Keratinocyte (primary cell): Measurements from ENCODE around the gene MEGF10. TPM values are rescaled to one million over a fixed set of nuclear protein-coding genes. Genes with fewer than 3 reads are reported as not detected.

Experiments
- DNase-seq: peaks from one replicate; pipeline ENCODE4 v3.0.0-alpha.2; 2011; ENCODE audit warnings: low read depth, missing footprints, low spot score
- FAIRE-seq: peaks from 2 replicates; lab custom pipeline; 2011; peaks lifted over from hg19 to GRCh38; lab: Jason Lieb, UNC
- H2AFZ ChIP-seq: 2 replicates; pipeline ENCODE4 v1.6.0; 2012; ENCODE audit warnings: low read length, control low read depth, inconsistent platforms; ENCODE audit not compliant: control insufficient read depth
- H3K27ac ChIP-seq: 2 replicates; pipeline ENCODE4 v1.5.1; 2011; ENCODE audit warnings: low read length; ENCODE audit not compliant: control insufficient read depth, insufficient read depth
- H3K27me3 ChIP-seq: 3 replicates; pipeline ENCODE4 v1.6.0; 2011; ENCODE audit warnings: low read length; ENCODE audit not compliant: control insufficient read depth, insufficient read depth; ENCODE audit errors: extremely low read depth
- H3K36me3 ChIP-seq, 2 experiments: 2 replicates in 1 of 2; 3 replicates in 1 of 2; pipeline ENCODE4 v1.5.1; 2011; ENCODE audit warnings: low read length in 2 of 2, mild to moderate bottlenecking in 1 of 2; ENCODE audit not compliant: control insufficient read depth in 2 of 2, insufficient read depth in 2 of 2; ENCODE audit errors: extremely low read depth in 1 of 2
- H3K4me1 ChIP-seq: 3 replicates; pipeline ENCODE4 v1.5.1; 2011; ENCODE audit warnings: low read length; ENCODE audit not compliant: control insufficient read depth, insufficient read depth; ENCODE audit errors: extremely low read depth
- H3K4me2 ChIP-seq: 3 replicates; pipeline ENCODE4 v1.6.0; 2011; ENCODE audit warnings: low read depth, low read length; ENCODE audit not compliant: control insufficient read depth, insufficient read depth; ENCODE audit errors: extremely low read depth
- H3K4me3 ChIP-seq, 3 experiments: fragments of 200-600 bp in 1 of 3; sonication (generic) in 1 of 3; 2 replicates in 2 of 3; 3 replicates in 1 of 3; pipeline ENCODE4 v1.5.1; 2011 to 2016; ENCODE audit warnings: low read length in 3 of 3, mild to moderate bottlenecking in 3 of 3, control low read depth in 2 of 3, inconsistent platforms in 1 of 3, low read depth in 1 of 3, mixed read lengths in 1 of 3, mixed run types in 1 of 3, moderate library complexity in 1 of 3; ENCODE audit not compliant: control insufficient read depth in 2 of 3, insufficient read depth in 2 of 3; ENCODE audit errors: extremely low read depth in 1 of 3
- H3K79me2 ChIP-seq: 2 replicates; pipeline ENCODE4 v1.6.0; 2012; ENCODE audit warnings: low read length; ENCODE audit not compliant: control insufficient read depth, insufficient read depth
- H3K9ac ChIP-seq: 3 replicates; pipeline ENCODE4 v1.6.0; 2011; ENCODE audit warnings: low read length; ENCODE audit not compliant: control insufficient read depth, insufficient read depth; ENCODE audit errors: extremely low read depth
- H3K9me1 ChIP-seq: 3 replicates; pipeline ENCODE4 v1.6.0; 2011; ENCODE audit warnings: low read length; ENCODE audit not compliant: control insufficient read depth, insufficient read depth; ENCODE audit errors: extremely low read depth
- H3K9me3 ChIP-seq: 2 replicates; pipeline ENCODE4 v1.5.1; 2012; ENCODE audit warnings: low read depth, low read length; ENCODE audit not compliant: control insufficient read depth
- H4K20me1 ChIP-seq: 3 replicates; pipeline ENCODE4 v1.6.0; 2011; ENCODE audit warnings: low read length; ENCODE audit not compliant: control insufficient read depth, insufficient read depth; ENCODE audit errors: extremely low read depth
- CTCF ChIP-seq, 3 experiments: IDR thresholded peaks in 1 of 3; conservative IDR thresholded peaks in 1 of 3; optimal IDR thresholded peaks in 1 of 3; 2 replicates in 2 of 3; 3 replicates in 1 of 3; pipeline versions ENCODE3 to v1.5.1; 2011; ENCODE audit warnings: low read length in 3 of 3, mild to moderate bottlenecking in 3 of 3, moderate library complexity in 2 of 3, control low read depth in 1 of 3, inconsistent platforms in 1 of 3; ENCODE audit not compliant: insufficient read depth in 2 of 3; ENCODE audit errors: extremely low read depth in 1 of 3
- EZH2 ChIP-seq: IDR thresholded peaks from one replicate; pipeline ENCODE4 v1.6.1; 2012; ENCODE audit warnings: inconsistent platforms, mild to moderate bottlenecking, low read length, moderate library complexity
- dilution Hi-C: fragments of 300-500 bp; cut with MboI; formaldehyde crosslinking; loops from one replicate; pipeline ENCODE4 v1.7.0; 2020; ENCODE audit warnings: low sequenced_read_pairs; ENCODE audit not compliant: extremely low pct_ligation_motif_present
- polyA plus RNA-seq, 5 experiments: library from polyadenylated mRNA; depleted of rRNA in 3 of 5; stranded (reverse) in 3 of 5; stranded (forward) in 1 of 5; unstranded in 1 of 5; fragments of >200 nt; gene quantifications; 1 replicate in 1 of 5; 2 replicates in 3 of 5; 3 replicates in 1 of 5; pipeline versions ENCODE4 v1.2.1 to v1.2.3, GENCODE V29; 2011 to 2012; ENCODE audit warnings: missing spikeins in 2 of 5, low read depth in 1 of 5, low replicate concordance in 1 of 5

MEGF10 gene
- polyA plus RNA-seq, 1 donor (not counting 4 experiments of a cell fraction or from before 2014, with no cell fraction given): not detected

- no peak for TF ChIP-seq CTCF (optimal IDR thresholded peaks at IDR 0.05 in 1 of 3, IDR thresholded peaks at IDR 0.05 in 1 of 3, conservative IDR thresholded peaks at IDR 0.05 in 1 of 3; ENCODE audit: extremely low read depth in 1 of 3, insufficient read depth in 2 of 3, low read length in 3 of 3)
- TF ChIP-seq EZH2: no peak
- Histone ChIP-seq H3K9ac (no peak overlapping the region), H4K20me1 (no peaks in the 10 kb centered on the region), H3K4me3 (no peak overlapping the region), H3K27ac (no peak overlapping the region), H3K79me2 (no peaks in the 10 kb centered on the region), H3K27me3 (peaks cover 4% of the 10 kb centered on the region), H3K9me1 (no peaks in the 10 kb centered on the region), H2AFZ (no peak overlapping the region), H3K4me2 (no peak overlapping the region), H3K9me3 (no peaks in the 10 kb centered on the region), H3K36me3 (no peaks in the 10 kb centered on the region), H3K4me1 (no peaks in the 10 kb centered on the region)
- DNase-seq: no peak
- no peak for FAIRE-seq
- dilution Hi-C loops: no loop called here
Measured at GRCh38 chr5:127415034-127415433, 124.4 kb downstream of the MEGF10 start.

- no peaks in the 10 kb centered on the region for H4K20me1 ChIP-seq
- H3K9me1 ChIP-seq: no peaks in the 10 kb centered on the region
- DNase-seq (no peak), FAIRE-seq (no peak)
- no peak for TF ChIP-seq EZH2
- TF ChIP-seq CTCF (optimal IDR thresholded peaks at IDR 0.05 in 1 of 3, IDR thresholded peaks at IDR 0.05 in 1 of 3, conservative IDR thresholded peaks at IDR 0.05 in 1 of 3; ENCODE audit: extremely low read depth in 1 of 3, insufficient read depth in 2 of 3, low read length in 3 of 3): no peak
- no peak overlapping the region for H3K27ac ChIP-seq
- no peak overlapping the region for H3K9ac ChIP-seq
- no peaks in the 10 kb centered on the region for H3K9me3 ChIP-seq
- dilution Hi-C loops: no loop called here
- H3K4me2 ChIP-seq: no peak overlapping the region
- H3K36me3 ChIP-seq: no peaks in the 10 kb centered on the region
- no peaks in the 10 kb centered on the region for H3K79me2 ChIP-seq
- H3K4me1 ChIP-seq: no peaks in the 10 kb centered on the region
- H2AFZ ChIP-seq: no peak overlapping the region
- no peaks in the 10 kb centered on the region for H3K27me3 ChIP-seq
- no peak overlapping the region for H3K4me3 ChIP-seq
Measured at GRCh38 chr5:127416906-127417305, 126.3 kb downstream of the MEGF10 start.
